Activated CD4-positive, alpha-beta T cell treated with anti-CD3 and anti-CD28 coated beads for 1 hour (primary cell): ENCODE results near the gene ARFGAP3.

Source experiments
- DNase-seq: peaks from one replicate; pipeline ENCODE4 v3.0.0-alpha.2; 2020

Gene ARFGAP3

GRCh38 chr22:42816336-42816735, 40.7 kb downstream of the ARFGAP3 start:
- DNase-seq = no peak

GRCh38 chr22:42814616-42815015, 42.5 kb downstream of the ARFGAP3 start:
- no peak for DNase-seq

GRCh38 chr22:42814215-42814614, 42.9 kb downstream of the ARFGAP3 start:
- no peak for DNase-seq

GRCh38 chr22:42813501-42813900, 43.6 kb downstream of the ARFGAP3 start:
- no peak for DNase-seq

- no peak for DNase-seq
Measured at GRCh38 chr22:42811459-42811858, 45.6 kb downstream of the ARFGAP3 start.

- no peak for DNase-seq
Measured at GRCh38 chr22:42808521-42808920, 48.6 kb downstream of the ARFGAP3 start.

- no peak for DNase-seq
Measured at GRCh38 chr22:42807185-42807584, 49.9 kb downstream of the ARFGAP3 start.

- no peak for DNase-seq
Measured at GRCh38 chr22:42805998-42806830, 50.9 kb downstream of the ARFGAP3 start.

GRCh38 chr22:42805016-42805997, 51.8 kb downstream of the ARFGAP3 start:
- no peak for DNase-seq

GRCh38 chr22:42803389-42803788, 53.7 kb downstream of the ARFGAP3 start:
- DNase-seq = no peak

GRCh38 chr22:42801252-42802080, 55.6 kb downstream of the ARFGAP3 start:
- DNase-seq = no peak

GRCh38 chr22:42800451-42801251, 56.4 kb downstream of the ARFGAP3 start:
- DNase-seq = no peak

GRCh38 chr22:42799461-42800405, 57.3 kb downstream of the ARFGAP3 start:
- DNase-seq = no peak

GRCh38 chr22:42799061-42799460, 58.0 kb downstream of the ARFGAP3 start:
- DNase-seq = no peak

GRCh38 chr22:42797011-42797410, 60.1 kb downstream of the ARFGAP3 start:
- DNase-seq = no peak

GRCh38 chr22:42796081-42796480, 61.0 kb downstream of the ARFGAP3 start:
- no peak for DNase-seq

- DNase-seq = no peak
Measured at GRCh38 chr22:42794551-42795510, 62.2 kb downstream of the ARFGAP3 start.

- no peak for DNase-seq
Measured at GRCh38 chr22:42793848-42794405, 63.1 kb downstream of the ARFGAP3 start.
